RWPE1 (cell line): ENCODE results near the gene KRTAP10-11.

Experiments used
- CTCF ChIA-PET: fragments of 350-600 bp; sonication (Branson Sonifier 250); formaldehyde crosslinking; extraction: SDS; loops from one replicate; lab custom pipeline; 2021; lab: Yijun Ruan, JAX
- POLR2A ChIA-PET: fragments of 400-600 bp; formaldehyde crosslinking; extraction: SDS; loops from one replicate; lab custom pipeline; 2020; ENCODE audit warnings: antibody characterized with exemption; ENCODE audit not compliant: low non-redundant PET; lab: Yijun Ruan, JAX
- DNase-seq: peaks from one replicate; pipeline ENCODE4 v3.0.0; 2012; ENCODE audit warnings: low spot score
- H3K27ac ChIP-seq: fragments of 450-650 bp; 2 replicates; pipeline ENCODE4 v1.5.1; 2017
- CTCF ChIP-seq: fragments of 450-650 bp; conservative IDR thresholded peaks from 2 replicates; pipeline ENCODE4 v1.5.1; 2017; ENCODE audit warnings: low read depth, mild to moderate bottlenecking

Gene KRTAP10-11

GRCh38 chr21:44612029-44612486, 34.2 kb upstream of the KRTAP10-11 start, which contains the start of gene KRTAP10-8:
Gene KRTAP10-8 (plus strand): TSS chr21:44612079. CDS start chr21:44612101, 22 bp downstream.
- no peak within 1 kb of the TSS for H3K27ac ChIP-seq
- DNase-seq: no peak
- CTCF ChIA-PET: interaction anchor here (0.7 kb wide), 1 partner anchor 118 kb away, joined by 3 read pairs; no protein-coding TSS in a partner anchor
- no peak for TF ChIP-seq CTCF
- POLR2A ChIA-PET: no interaction called here

GRCh38 chr21:44612669-44613229, 33.5 kb upstream of the KRTAP10-11 start:
- CTCF ChIA-PET: interaction anchor here (0.7 kb wide), 1 partner anchor 119 kb away, joined by 3 read pairs; no protein-coding TSS in a partner anchor
- DNase-seq: no peak
- POLR2A ChIA-PET: no interaction called here
- TF ChIP-seq CTCF: no peak
- no peak overlapping the region for H3K27ac ChIP-seq

- POLR2A ChIA-PET: interaction anchor here (0.5 kb wide), 1 partner anchor 1111 kb away, joined by 3 read pairs; no protein-coding TSS in a partner anchor
- H3K27ac ChIP-seq: no peak overlapping the region
- no peak for DNase-seq
- CTCF ChIA-PET: interaction anchor here (0.6 kb wide), 1 partner anchor 185 kb away, joined by 4 read pairs; no protein-coding TSS in a partner anchor
- no peak for TF ChIP-seq CTCF
Measured at GRCh38 chr21:44613386-44614155, 32.6 kb upstream of the KRTAP10-11 start.

- TF ChIP-seq CTCF: no peak
- no peak for DNase-seq
- ChIA-PET CTCF (no interaction called here), POLR2A (interaction anchor here (0.5 kb wide), 1 partner anchor 1110 kb away, joined by 3 read pairs; no protein-coding TSS in a partner anchor)
- no peak overlapping the region for H3K27ac ChIP-seq
Measured at GRCh38 chr21:44614161-44614631, 32.0 kb upstream of the KRTAP10-11 start.

- CTCF ChIA-PET: no interaction called here
- H3K27ac ChIP-seq: no peak overlapping the region
- POLR2A ChIA-PET: no interaction called here
- no peak for DNase-seq
- no peak for TF ChIP-seq CTCF
Measured at GRCh38 chr21:44614961-44615391, 31.2 kb upstream of the KRTAP10-11 start.

- POLR2A ChIA-PET: no interaction called here
- H3K27ac ChIP-seq: no peak overlapping the region
Measured at GRCh38 chr21:44615466-44615865, 30.7 kb upstream of the KRTAP10-11 start.

More at GRCh38 chr21:44615466-44615865, 30.7 kb upstream of the KRTAP10-11 start:
- CTCF ChIA-PET: interaction anchor here (0.6 kb wide), 1 partner anchor 32 kb away, joined by 3 read pairs; no protein-coding TSS in a partner anchor
- TF ChIP-seq CTCF: no peak
- no peak for DNase-seq
